Ishikawa (cell line): ENCODE measurements around the gene AREG.

ENCODE experiments used
- CEBPB ChIP-seq: IDR thresholded peaks from 2 replicates; pipeline ENCODE4 v1.6.1; 2012
- CREB1 ChIP-seq: IDR thresholded peaks from 2 replicates; pipeline ENCODE4 v1.6.1; 2012; ENCODE audit warnings: low read depth
- EGR1 ChIP-seq: IDR thresholded peaks from 2 replicates; pipeline ENCODE4 v1.6.1; 2012
- EP300 ChIP-seq: IDR thresholded peaks from 2 replicates; pipeline ENCODE4 v1.6.1; 2012; ENCODE audit warnings: borderline replicate concordance
- RAD21 ChIP-seq: IDR thresholded peaks from 2 replicates; pipeline ENCODE4 v1.6.1; 2012; ENCODE audit warnings: low read depth
- TAF1 ChIP-seq: IDR thresholded peaks from 2 replicates; pipeline ENCODE4 v1.6.1; 2012; ENCODE audit warnings: low read depth, mild to moderate bottlenecking
- TEAD4 ChIP-seq: IDR thresholded peaks from 2 replicates; pipeline ENCODE4 v1.6.1; 2012
- YY1 ChIP-seq: IDR thresholded peaks from 2 replicates; pipeline ENCODE4 v1.6.1; 2012; ENCODE audit warnings: low read depth
- ZBTB7A ChIP-seq: IDR thresholded peaks from 2 replicates; pipeline ENCODE4 v1.6.1; 2012; ENCODE audit warnings: low read depth
- TF ChIP-seq, protein P1 (sequence below): IDR thresholded peaks from 2 replicates; pipeline ENCODE4 v1.6.1; 2012; ENCODE audit warnings: low read depth, mild to moderate bottlenecking
- TF ChIP-seq, protein P2 (sequence below): IDR thresholded peaks from 2 replicates; pipeline ENCODE4 v1.6.1; 2012
- TF ChIP-seq, protein P3 (sequence below): IDR thresholded peaks from 2 replicates; pipeline ENCODE4 v1.6.1; 2012

DNA sequence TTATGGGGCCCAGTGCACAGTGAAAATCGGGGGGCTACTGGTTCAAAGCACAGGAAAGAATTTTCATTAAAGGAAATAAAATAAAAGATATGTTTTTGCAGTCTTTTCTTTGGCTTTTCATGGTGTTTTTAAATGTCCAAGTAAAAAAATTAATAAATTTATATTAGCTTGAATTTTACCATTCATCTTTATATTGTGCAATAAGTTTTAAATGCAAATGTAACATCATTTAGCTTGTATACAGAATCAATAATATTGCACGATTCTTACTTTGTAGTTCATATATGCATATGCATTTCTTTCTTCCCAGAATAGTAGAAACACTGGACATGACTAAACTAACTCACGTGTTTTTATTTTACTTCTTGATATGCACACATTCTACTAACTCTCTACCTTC, 31.0 kb downstream of the AREG start:
- TF ChIP-seq, protein P1, sequence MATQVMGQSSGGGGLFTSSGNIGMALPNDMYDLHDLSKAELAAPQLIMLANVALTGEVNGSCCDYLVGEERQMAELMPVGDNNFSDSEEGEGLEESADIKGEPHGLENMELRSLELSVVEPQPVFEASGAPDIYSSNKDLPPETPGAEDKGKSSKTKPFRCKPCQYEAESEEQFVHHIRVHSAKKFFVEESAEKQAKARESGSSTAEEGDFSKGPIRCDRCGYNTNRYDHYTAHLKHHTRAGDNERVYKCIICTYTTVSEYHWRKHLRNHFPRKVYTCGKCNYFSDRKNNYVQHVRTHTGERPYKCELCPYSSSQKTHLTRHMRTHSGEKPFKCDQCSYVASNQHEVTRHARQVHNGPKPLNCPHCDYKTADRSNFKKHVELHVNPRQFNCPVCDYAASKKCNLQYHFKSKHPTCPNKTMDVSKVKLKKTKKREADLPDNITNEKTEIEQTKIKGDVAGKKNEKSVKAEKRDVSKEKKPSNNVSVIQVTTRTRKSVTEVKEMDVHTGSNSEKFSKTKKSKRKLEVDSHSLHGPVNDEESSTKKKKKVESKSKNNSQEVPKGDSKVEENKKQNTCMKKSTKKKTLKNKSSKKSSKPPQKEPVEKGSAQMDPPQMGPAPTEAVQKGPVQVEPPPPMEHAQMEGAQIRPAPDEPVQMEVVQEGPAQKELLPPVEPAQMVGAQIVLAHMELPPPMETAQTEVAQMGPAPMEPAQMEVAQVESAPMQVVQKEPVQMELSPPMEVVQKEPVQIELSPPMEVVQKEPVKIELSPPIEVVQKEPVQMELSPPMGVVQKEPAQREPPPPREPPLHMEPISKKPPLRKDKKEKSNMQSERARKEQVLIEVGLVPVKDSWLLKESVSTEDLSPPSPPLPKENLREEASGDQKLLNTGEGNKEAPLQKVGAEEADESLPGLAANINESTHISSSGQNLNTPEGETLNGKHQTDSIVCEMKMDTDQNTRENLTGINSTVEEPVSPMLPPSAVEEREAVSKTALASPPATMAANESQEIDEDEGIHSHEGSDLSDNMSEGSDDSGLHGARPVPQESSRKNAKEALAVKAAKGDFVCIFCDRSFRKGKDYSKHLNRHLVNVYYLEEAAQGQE: no peak
- TF ChIP-seq EP300 (no peak), TAF1 (no peak), RAD21 (no peak), EGR1 (no peak), ZBTB7A (no peak), CEBPB (no peak), TEAD4 (no peak), YY1 (no peak), CREB1 (no peak)
- TF ChIP-seq, protein P2, sequence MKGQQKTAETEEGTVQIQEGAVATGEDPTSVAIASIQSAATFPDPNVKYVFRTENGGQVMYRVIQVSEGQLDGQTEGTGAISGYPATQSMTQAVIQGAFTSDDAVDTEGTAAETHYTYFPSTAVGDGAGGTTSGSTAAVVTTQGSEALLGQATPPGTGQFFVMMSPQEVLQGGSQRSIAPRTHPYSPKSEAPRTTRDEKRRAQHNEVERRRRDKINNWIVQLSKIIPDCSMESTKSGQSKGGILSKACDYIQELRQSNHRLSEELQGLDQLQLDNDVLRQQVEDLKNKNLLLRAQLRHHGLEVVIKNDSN: no peak
- TF ChIP-seq, protein P3, sequence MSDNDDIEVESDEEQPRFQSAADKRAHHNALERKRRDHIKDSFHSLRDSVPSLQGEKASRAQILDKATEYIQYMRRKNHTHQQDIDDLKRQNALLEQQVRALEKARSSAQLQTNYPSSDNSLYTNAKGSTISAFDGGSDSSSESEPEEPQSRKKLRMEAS: no peak
